ENCODE measurements around the gene TUBGCP2.

The TUBGCP2 gene

GRCh38 chr10:133281628-133282372 lies 26.9 kb downstream of the TUBGCP2 start:
- no peak overlapping the region for H3K4me3 ChIP-seq (ENCODE audit: low read depth, low read length)
- no peak for TF ChIP-seq CTCF (IDR thresholded peaks at IDR 0.05; ENCODE audit: low read depth, low read length, missing control alignments)
- DNase-seq (ENCODE audit: low read depth): no peak

- DNase-seq (ENCODE audit: low read depth): no peak
- H3K4me3 ChIP-seq (ENCODE audit: low read depth, low read length): no peak overlapping the region
- TF ChIP-seq CTCF (IDR thresholded peaks at IDR 0.05; ENCODE audit: low read depth, low read length, missing control alignments): no peak
These were observed 27.6 kb downstream of the TUBGCP2 start for GRCh38 chr10:133281084-133281483.

GRCh38 chr10:133280391-133281059 lies 28.1 kb downstream of the TUBGCP2 start:
- H3K4me3 ChIP-seq (ENCODE audit: low read depth, low read length): no peak overlapping the region
- no peak for TF ChIP-seq CTCF (IDR thresholded peaks at IDR 0.05; ENCODE audit: low read depth, low read length, missing control alignments)
- DNase-seq (ENCODE audit: low read depth): no peak

- TF ChIP-seq CTCF (IDR thresholded peaks at IDR 0.05; ENCODE audit: low read depth, low read length, missing control alignments): no peak
- no peak overlapping the region for H3K4me3 ChIP-seq (ENCODE audit: low read depth, low read length)
- no peak for DNase-seq (ENCODE audit: low read depth)
These were observed 29.1 kb downstream of the TUBGCP2 start for GRCh38 chr10:133279326-133280226.

- TF ChIP-seq CTCF (IDR thresholded peaks at IDR 0.05; ENCODE audit: low read depth, low read length, missing control alignments): no peak
- peak; percentile 48 for DNase-seq (ENCODE audit: low read depth)
- no peak overlapping the region for H3K4me3 ChIP-seq (ENCODE audit: low read depth, low read length)
These were observed 30.0 kb downstream of the TUBGCP2 start for GRCh38 chr10:133278577-133279265.

GRCh38 chr10:133277993-133278576 lies 30.6 kb downstream of the TUBGCP2 start:
- no peak for DNase-seq (ENCODE audit: low read depth)
- no peak for TF ChIP-seq CTCF (IDR thresholded peaks at IDR 0.05; ENCODE audit: low read depth, low read length, missing control alignments)
- H3K4me3 ChIP-seq (ENCODE audit: low read depth, low read length): no peak overlapping the region
